ENCODE measurements around the gene MTMR3.

MTMR3 gene

GRCh38 chr22:29870574-29870973 is 12.4 kb upstream of the MTMR3 start:
- DNase-seq (ENCODE audit: low read depth) = no peak

GRCh38 chr22:29871684-29872083 is 11.3 kb upstream of the MTMR3 start:
- DNase-seq (ENCODE audit: low read depth) = no peak

GRCh38 chr22:29872144-29872893 is 10.7 kb upstream of the MTMR3 start:
- DNase-seq (ENCODE audit: low read depth) = no peak

GRCh38 chr22:29872989-29873388 is 10.0 kb upstream of the MTMR3 start:
- DNase-seq (ENCODE audit: low read depth) = no peak

- no peak for DNase-seq (ENCODE audit: low read depth)
Observed at GRCh38 chr22:29873943-29874342, 9.0 kb upstream of the MTMR3 start.

DNA sequence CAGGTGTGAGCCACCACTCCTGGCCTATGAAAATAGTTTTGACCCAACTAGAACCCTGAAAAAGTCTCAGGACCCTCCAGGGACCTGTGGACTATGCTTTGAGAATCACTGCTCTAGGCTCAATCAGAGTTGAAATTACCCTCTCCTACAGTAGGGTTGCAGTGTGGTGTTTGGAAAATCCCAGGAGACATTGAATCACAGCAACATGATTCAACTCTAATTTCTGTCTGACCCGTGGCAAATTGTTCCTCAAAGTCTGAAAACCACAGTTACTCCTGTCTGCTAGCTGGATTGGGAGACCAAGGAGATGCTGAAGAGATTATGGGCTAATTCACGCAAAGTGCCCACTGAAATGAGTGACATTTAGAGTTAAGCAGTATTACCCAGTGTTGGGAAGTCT is 5.4 kb upstream of the MTMR3 start:
- DNase-seq (ENCODE audit: low read depth) = peak; percentile 56

GRCh38 chr22:29879753-29880152 is 3.2 kb upstream of the MTMR3 start:
- no peak for DNase-seq (ENCODE audit: low read depth)

GRCh38 chr22:29882716-29883044 is 294 bp upstream of the MTMR3 start:
- no peak for DNase-seq (ENCODE audit: low read depth)

- no peak for DNase-seq (ENCODE audit: low read depth)
Observed at GRCh38 chr22:29883775-29884097, 762 bp downstream of the MTMR3 start.

GRCh38 chr22:29885610-29886009 is 2.6 kb downstream of the MTMR3 start:
- no peak for DNase-seq (ENCODE audit: low read depth)

- DNase-seq (ENCODE audit: low read depth) = peak; percentile 15
Observed at GRCh38 chr22:29886596-29886995, 3.6 kb downstream of the MTMR3 start.

- DNase-seq (ENCODE audit: low read depth) = no peak
Observed at GRCh38 chr22:29887358-29887757, 4.4 kb downstream of the MTMR3 start.

- DNase-seq (ENCODE audit: low read depth) = no peak
Observed at GRCh38 chr22:29890760-29891159, 7.8 kb downstream of the MTMR3 start.

- no peak for DNase-seq (ENCODE audit: low read depth)
Observed at GRCh38 chr22:29892315-29893156, 9.6 kb downstream of the MTMR3 start.

GRCh38 chr22:29901354-29901753 is 18.4 kb downstream of the MTMR3 start:
- DNase-seq (ENCODE audit: low read depth) = peak; percentile 3

GRCh38 chr22:29903371-29903770 is 20.4 kb downstream of the MTMR3 start:
- DNase-seq (ENCODE audit: low read depth) = no peak

- no peak for DNase-seq (ENCODE audit: low read depth)
Observed at GRCh38 chr22:29904020-29904419, 21.0 kb downstream of the MTMR3 start.

- DNase-seq (ENCODE audit: low read depth) = peak; percentile 74
Observed at GRCh38 chr22:29907753-29908515, 25.0 kb downstream of the MTMR3 start.

DNA sequence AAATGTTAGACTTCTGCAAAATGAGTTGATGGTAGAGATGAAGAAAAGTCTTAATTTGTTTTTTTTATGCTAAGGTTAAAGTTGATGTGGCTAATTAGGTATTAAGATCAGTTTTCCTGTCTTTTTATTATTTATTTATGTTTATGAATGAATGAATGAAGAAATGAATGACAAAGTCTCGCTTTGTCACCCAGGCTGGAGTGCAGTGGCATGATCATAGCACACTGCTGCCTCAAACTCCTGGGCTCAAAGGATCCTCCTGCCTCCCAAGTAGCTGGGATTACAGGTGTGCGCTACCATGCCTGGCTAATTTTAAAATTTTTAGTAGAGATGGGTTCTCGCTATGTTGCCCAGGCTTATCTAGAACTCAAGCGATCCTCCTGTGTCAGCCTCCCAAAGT is 29.2 kb downstream of the MTMR3 start:
- DNase-seq (ENCODE audit: low read depth) = no peak

DNA sequence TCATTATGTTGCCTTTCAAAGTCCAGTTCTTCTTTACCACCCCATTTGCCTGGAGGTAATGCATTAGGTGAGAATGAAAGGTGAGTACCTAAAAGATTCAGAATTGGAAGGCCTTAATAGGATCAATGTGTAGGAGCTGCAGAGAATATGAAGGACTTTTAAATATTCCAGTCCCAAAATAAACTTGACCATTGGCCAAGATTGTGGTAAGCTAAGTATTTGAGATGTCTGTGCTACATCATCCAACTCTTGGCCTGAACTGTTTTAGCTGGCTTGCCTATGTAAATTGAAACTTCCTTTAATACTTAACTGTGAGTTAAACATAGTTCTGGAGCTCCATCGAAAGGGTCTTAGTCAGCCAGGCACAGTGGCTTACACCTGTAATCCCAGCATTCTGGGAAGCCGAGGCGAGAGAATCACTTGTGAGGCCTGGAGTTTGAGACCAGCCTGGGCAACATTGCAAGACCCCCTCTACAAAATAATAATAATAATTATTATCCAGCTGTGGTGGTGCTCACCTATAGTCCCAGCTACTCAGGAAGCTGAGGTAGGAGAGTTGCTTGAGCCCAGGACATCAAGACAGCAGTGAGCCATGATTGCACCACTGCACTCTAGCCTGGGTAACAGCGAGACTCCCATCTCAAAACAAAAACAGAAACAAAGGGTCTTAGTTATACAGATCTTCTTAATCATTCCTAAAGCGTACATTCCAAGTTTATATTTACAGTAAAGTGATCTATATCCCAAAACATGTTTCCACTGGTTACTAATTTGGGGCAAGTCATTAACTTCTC is 29.8 kb downstream of the MTMR3 start:
- peak; percentile 84 for DNase-seq (ENCODE audit: low read depth)

- peak; percentile 77 for DNase-seq (ENCODE audit: low read depth)
Observed at GRCh38 chr22:29914165-29914564, 31.2 kb downstream of the MTMR3 start.

GRCh38 chr22:29914991-29915533 is 32.1 kb downstream of the MTMR3 start:
- DNase-seq (ENCODE audit: low read depth) = no peak
